Esophagus muscularis mucosa (tissue), 4 donors: ENCODE data around the gene EVI5L. TPM values are rescaled to one million over a fixed set of nuclear protein-coding genes. Genes with fewer than 3 reads are reported as not detected.

ENCODE experiments used
- DNase-seq: peaks from one replicate; pipeline ENCODE4 v3.0.0-alpha.2; 2017; ENCODE audit errors: extremely low spot score
- H3K27ac ChIP-seq, 4 donors: fragments of 200-600 bp; sonication (generic); replicated peaks in 1 of 4; 1 replicate in 3 of 4; 2 replicates in 1 of 4; pipeline ENCODE4 v1.5.1; 2016 to 2019; ENCODE audit warnings: mild to moderate bottlenecking in 1 of 4
- H3K27me3 ChIP-seq, 4 donors: fragments of 200-600 bp; sonication (generic); one replicate each; pipeline versions ENCODE4 v1.5.1 to v1.6.0; 2016 to 2019
- H3K36me3 ChIP-seq, 4 donors: fragments of 200-600 bp; sonication (generic); one replicate each; pipeline ENCODE4 v1.5.1; 2016 to 2019
- H3K4me1 ChIP-seq, 4 donors: fragments of 200-600 bp; sonication (generic); one replicate each; pipeline ENCODE4 v1.5.1; 2016 to 2019
- H3K4me3 ChIP-seq, 4 donors: fragments of 200-600 bp; sonication (generic); 1 replicate in 2 of 4; 2 replicates in 2 of 4; pipeline ENCODE4 v1.5.1; 2016 to 2019; ENCODE audit warnings: mild to moderate bottlenecking in 4 of 4, moderate library complexity in 1 of 4
- H3K9me3 ChIP-seq, 4 donors: fragments of 200-600 bp; sonication (generic); 1 replicate in 3 of 4; 2 replicates in 1 of 4; pipeline ENCODE4 v1.5.1; 2016 to 2019
- EP300 ChIP-seq: sonication (generic); formaldehyde crosslinking; IDR thresholded peaks from one replicate; pipeline ENCODE4 v1.6.1; 2017; ENCODE audit warnings: antibody characterized with exemption
- POLR2A ChIP-seq: fragments of 450-650 bp; IDR thresholded peaks from one replicate; pipeline ENCODE4 v1.6.1; 2017; ENCODE audit warnings: antibody characterized with exemption, moderate library complexity, mild to moderate bottlenecking, low read depth
- POLR2AphosphoS5 ChIP-seq, 2 donors: sonication (generic); formaldehyde crosslinking; IDR thresholded peaks; one replicate each; pipeline ENCODE4 v1.6.1; 2017; ENCODE audit warnings: antibody characterized with exemption in 2 of 2
- WGBS: methylation state at CpG from one replicate; pipeline ENCODE4 v1.1.5; 2018; 5-methylcytosine and 5-hydroxymethylcytosine counted together
- intact Hi-C: fragments of 100-400 bp; cut with DNase I; formaldehyde crosslinking; loops from one replicate; pipeline ENCODE4 v1.15.1; 2023
- total RNA-seq, 4 donors: library from RNA; depleted of rRNA; stranded (reverse); fragments of >200 nt; gene quantifications; one replicate each; pipeline versions ENCODE4 v1.1.0 to v1.2.1, GENCODE V29; 2016
- TF ChIP-seq, protein P1 (sequence below), 3 experiments: fragments of 200-600 bp in 2 of 3; fragments of 450-650 bp in 1 of 3; sonication (generic) in 2 of 3; IDR thresholded peaks; one replicate each; pipeline ENCODE4 v1.5.1; 2017 to 2019; ENCODE audit warnings: antibody characterized with exemption in 3 of 3, mild to moderate bottlenecking in 2 of 3, moderate library complexity in 1 of 3

Gene EVI5L
- total RNA-seq, 4 donors from 2014 or later = 19.9 to 42.0 (median 29.2) TPM

DNA sequence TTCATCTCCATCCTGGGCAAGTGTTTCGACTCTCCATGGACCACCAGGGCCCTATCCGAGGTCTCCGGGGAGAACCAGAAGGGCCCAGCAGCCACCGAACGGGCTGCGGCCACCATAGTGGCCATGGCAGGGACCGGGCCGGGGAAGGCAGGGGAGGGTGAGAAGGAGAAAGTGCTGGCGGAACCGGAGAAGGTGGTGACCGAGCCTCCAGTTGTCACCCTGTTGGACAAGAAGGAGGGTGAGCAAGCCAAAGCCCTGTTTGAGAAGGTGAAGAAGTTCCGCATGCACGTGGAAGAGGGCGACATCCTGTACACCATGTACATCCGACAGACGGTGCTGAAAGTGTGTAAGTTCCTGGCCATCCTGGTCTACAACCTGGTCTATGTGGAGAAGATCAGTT, 68.9 kb downstream of the EVI5L start:
- 95% methylated on average over 16 of the region's 16 CpGs for WGBS
- TF ChIP-seq POLR2A = no peak
- TF ChIP-seq EP300 = no peak
- TF ChIP-seq, protein P1, sequence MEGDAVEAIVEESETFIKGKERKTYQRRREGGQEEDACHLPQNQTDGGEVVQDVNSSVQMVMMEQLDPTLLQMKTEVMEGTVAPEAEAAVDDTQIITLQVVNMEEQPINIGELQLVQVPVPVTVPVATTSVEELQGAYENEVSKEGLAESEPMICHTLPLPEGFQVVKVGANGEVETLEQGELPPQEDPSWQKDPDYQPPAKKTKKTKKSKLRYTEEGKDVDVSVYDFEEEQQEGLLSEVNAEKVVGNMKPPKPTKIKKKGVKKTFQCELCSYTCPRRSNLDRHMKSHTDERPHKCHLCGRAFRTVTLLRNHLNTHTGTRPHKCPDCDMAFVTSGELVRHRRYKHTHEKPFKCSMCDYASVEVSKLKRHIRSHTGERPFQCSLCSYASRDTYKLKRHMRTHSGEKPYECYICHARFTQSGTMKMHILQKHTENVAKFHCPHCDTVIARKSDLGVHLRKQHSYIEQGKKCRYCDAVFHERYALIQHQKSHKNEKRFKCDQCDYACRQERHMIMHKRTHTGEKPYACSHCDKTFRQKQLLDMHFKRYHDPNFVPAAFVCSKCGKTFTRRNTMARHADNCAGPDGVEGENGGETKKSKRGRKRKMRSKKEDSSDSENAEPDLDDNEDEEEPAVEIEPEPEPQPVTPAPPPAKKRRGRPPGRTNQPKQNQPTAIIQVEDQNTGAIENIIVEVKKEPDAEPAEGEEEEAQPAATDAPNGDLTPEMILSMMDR (IDR thresholded peaks at IDR 0.05) = no peak
- no peak for TF ChIP-seq POLR2AphosphoS5 (IDR thresholded peaks at IDR 0.05)
- H3K27me3 ChIP-seq = peaks cover 0 to 26% (median 2%) of the 10 kb centered on the region in 4 donors
- intact Hi-C loops = loop anchor here (5.0 kb wide), 1 partner anchor 37 kb away; no protein-coding TSS in a partner anchor
- H3K36me3 ChIP-seq = no peaks in the 10 kb centered on the region
- H3K27ac ChIP-seq = no peak overlapping the region
- peaks cover 7 to 10% (median 8%) of the 10 kb centered on the region in 4 donors for H3K4me1 ChIP-seq
- H3K9me3 ChIP-seq = no peaks in the 10 kb centered on the region
- no peak overlapping the region for H3K4me3 ChIP-seq
- no peak for DNase-seq

DNA sequence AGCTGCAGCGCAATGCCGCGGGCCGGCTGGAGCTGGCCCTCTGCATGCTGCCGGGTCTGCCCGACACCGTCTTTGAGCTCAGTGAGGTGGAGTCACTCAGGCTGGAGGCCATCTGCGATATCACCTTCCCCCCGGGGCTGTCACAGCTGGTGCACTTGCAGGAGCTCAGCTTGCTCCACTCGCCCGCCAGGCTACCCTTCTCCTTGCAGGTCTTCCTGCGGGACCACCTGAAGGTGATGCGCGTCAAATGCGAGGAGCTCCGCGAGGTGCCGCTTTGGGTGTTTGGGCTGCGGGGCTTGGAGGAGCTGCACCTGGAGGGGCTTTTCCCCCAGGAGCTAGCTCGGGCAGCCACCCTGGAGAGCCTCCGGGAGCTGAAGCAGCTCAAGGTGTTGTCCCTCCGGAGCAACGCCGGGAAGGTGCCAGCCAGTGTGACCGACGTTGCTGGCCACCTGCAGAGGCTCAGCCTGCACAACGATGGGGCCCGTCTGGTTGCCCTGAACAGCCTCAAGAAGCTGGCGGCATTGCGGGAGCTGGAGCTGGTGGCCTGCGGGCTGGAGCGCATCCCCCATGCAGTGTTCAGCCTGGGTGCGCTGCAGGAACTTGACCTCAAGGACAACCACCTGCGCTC, 69.8 kb downstream of the EVI5L start:
- Histone ChIP-seq H3K27me3 (peaks cover 0 to 17% (median 0%) of the 10 kb centered on the region in 4 donors), H3K36me3 (peaks cover 0 to under 1% (median 0%) of the 10 kb centered on the region in 4 donors), H3K4me1 (peaks cover 11 to 16% (median 15%) of the 10 kb centered on the region in 4 donors), H3K9me3 (no peaks in the 10 kb centered on the region), H3K27ac (no peak overlapping the region), H3K4me3 (no peak overlapping the region)
- intact Hi-C loops = loop anchor here (5.0 kb wide), 1 partner anchor 38 kb away; no protein-coding TSS in a partner anchor
- WGBS = 86% methylated on average over 26 of the region's 34 CpGs
- TF ChIP-seq EP300 = no peak
- TF ChIP-seq POLR2A = no peak
- no peak for TF ChIP-seq POLR2AphosphoS5 (IDR thresholded peaks at IDR 0.05)
- TF ChIP-seq, protein P1 (IDR thresholded peaks at IDR 0.05) = no peak
- no peak for DNase-seq

DNA sequence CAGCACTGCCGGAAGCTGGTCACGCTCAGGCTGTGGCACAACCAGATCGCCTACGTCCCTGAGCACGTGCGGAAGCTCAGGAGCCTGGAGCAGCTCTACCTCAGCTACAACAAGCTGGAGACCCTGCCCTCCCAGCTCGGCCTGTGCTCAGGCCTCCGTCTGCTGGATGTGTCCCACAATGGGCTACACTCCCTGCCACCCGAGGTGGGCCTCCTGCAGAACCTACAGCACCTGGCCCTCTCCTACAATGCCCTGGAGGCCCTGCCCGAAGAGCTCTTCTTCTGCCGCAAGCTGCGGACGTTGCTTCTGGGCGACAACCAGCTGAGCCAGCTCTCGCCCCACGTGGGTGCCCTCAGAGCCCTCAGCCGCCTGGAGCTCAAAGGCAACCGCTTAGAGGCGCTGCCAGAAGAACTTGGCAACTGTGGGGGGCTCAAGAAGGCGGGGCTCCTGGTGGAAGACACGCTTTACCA, 70.4 kb downstream of the EVI5L start:
- TF ChIP-seq, protein P1 (IDR thresholded peaks at IDR 0.05) = no peak
- TF ChIP-seq EP300 (no peak), POLR2A (no peak), POLR2AphosphoS5 (IDR thresholded peaks at IDR 0.05) (no peak)
- Histone ChIP-seq H3K9me3 (no peaks in the 10 kb centered on the region), H3K27me3 (peaks cover 0 to 11% (median 0%) of the 10 kb centered on the region in 4 donors), H3K4me1 (peaks cover 17 to 22% (median 21%) of the 10 kb centered on the region in 4 donors), H3K36me3 (peaks cover 0 to 6% (median 1%) of the 10 kb centered on the region in 4 donors), H3K27ac (no peak overlapping the region), H3K4me3 (no peak overlapping the region)
- no peak for DNase-seq
- 83% methylated on average over 17 of the region's 21 CpGs for WGBS
- intact Hi-C loops = no loop called here

DNA sequence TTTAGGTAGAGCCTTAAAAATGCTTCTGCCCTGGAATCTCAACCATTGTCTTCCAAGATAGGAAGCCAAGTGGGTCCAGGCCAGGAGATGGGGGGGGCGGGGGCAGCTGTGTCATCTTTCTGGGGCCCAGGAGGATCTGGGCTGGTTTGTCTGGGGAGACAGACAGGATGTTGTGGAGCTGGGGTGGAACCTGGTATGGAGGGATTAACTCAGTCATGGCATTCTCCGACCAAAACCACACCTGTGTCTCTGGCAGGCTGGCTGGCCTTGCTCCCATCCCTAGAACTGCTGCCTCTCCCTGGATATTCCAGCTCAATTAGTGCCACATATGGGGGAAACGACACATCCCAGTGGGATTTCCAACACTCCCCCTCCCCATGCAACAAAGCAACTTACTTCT, 70.9 kb downstream of the EVI5L start:
- peaks cover 3 to 11% (median 6%) of the 10 kb centered on the region in 4 donors for H3K36me3 ChIP-seq
- no peaks in the 10 kb centered on the region for H3K9me3 ChIP-seq
- no peak for DNase-seq
- peaks cover 0 to 11% (median 0%) of the 10 kb centered on the region in 4 donors for H3K27me3 ChIP-seq
- H3K4me1 ChIP-seq = peaks cover 22 to 27% (median 26%) of the 10 kb centered on the region in 4 donors
- intact Hi-C loops = no loop called here
- TF ChIP-seq, protein P1 (IDR thresholded peaks at IDR 0.05) = no peak
- TF ChIP-seq POLR2A = no peak
- no peak for TF ChIP-seq EP300
- TF ChIP-seq POLR2AphosphoS5 (IDR thresholded peaks at IDR 0.05) = no peak
- no peak overlapping the region for H3K27ac ChIP-seq
- H3K4me3 ChIP-seq = no peak overlapping the region
- WGBS = 50% methylated on average over 3 of the region's 3 CpGs
